ENCODE measurements around the gene XYLT1.
A peak's percentile ranks its signal among the peaks of the same experiment; 100 is the strongest.

The XYLT1 gene

GRCh38 chr16:17370731-17371285, 100.0 kb downstream of the XYLT1 start:
- no peak for DNase-seq

- peak; percentile 20 for DNase-seq
These were observed 100.5 kb downstream of the XYLT1 start for GRCh38 chr16:17370223-17370707.

GRCh38 chr16:17369421-17370222, 101.1 kb downstream of the XYLT1 start:
- peak; percentile 65 for DNase-seq

- peak; percentile 19 for DNase-seq
These were observed 101.8 kb downstream of the XYLT1 start for GRCh38 chr16:17368951-17369350.

- DNase-seq, result no peak
These were observed 102.3 kb downstream of the XYLT1 start for GRCh38 chr16:17368446-17368845.

GRCh38 chr16:17367923-17368322, 102.8 kb downstream of the XYLT1 start:
- DNase-seq, result no peak

- DNase-seq, result no peak
These were observed 103.7 kb downstream of the XYLT1 start for GRCh38 chr16:17367036-17367435.

GRCh38 chr16:17366299-17366961, 104.3 kb downstream of the XYLT1 start:
- DNase-seq, result no peak

GRCh38 chr16:17365591-17366298, 105.0 kb downstream of the XYLT1 start:
- no peak for DNase-seq

GRCh38 chr16:17365211-17365541, 105.6 kb downstream of the XYLT1 start:
- DNase-seq, result no peak

GRCh38 chr16:17364319-17365210, 106.2 kb downstream of the XYLT1 start:
- DNase-seq, result peak; percentile 57

- DNase-seq, result no peak
These were observed 107.8 kb downstream of the XYLT1 start for GRCh38 chr16:17362946-17363345.

GRCh38 chr16:17362183-17362582, 108.6 kb downstream of the XYLT1 start:
- DNase-seq, result no peak

- no peak for DNase-seq
These were observed 110.1 kb downstream of the XYLT1 start for GRCh38 chr16:17360693-17361122.

GRCh38 chr16:17359788-17360390, 110.9 kb downstream of the XYLT1 start:
- DNase-seq, result peak; percentile 70

- no peak for DNase-seq
These were observed 111.9 kb downstream of the XYLT1 start for GRCh38 chr16:17358846-17359245.

GRCh38 chr16:17358355-17358754, 112.4 kb downstream of the XYLT1 start:
- no peak for DNase-seq

GRCh38 chr16:17357307-17358062, 113.3 kb downstream of the XYLT1 start:
- DNase-seq, result no peak

GRCh38 chr16:17356243-17356933, 114.4 kb downstream of the XYLT1 start:
- no peak for DNase-seq

- DNase-seq, result no peak
These were observed 116.1 kb downstream of the XYLT1 start for GRCh38 chr16:17354685-17355084.
